Osteoblast (primary cell): ENCODE data around the gene CTNND2. TPM values are rescaled to one million over a fixed set of nuclear protein-coding genes. Genes with fewer than 3 reads are reported as not detected.

Experiments
- DNase-seq: peaks from one replicate; pipeline ENCODE4 v3.0.0; 2011; ENCODE audit warnings: low spot score, mixed read lengths; ENCODE audit not compliant: insufficient read length; ENCODE audit errors: missing footprints
- H2AFZ ChIP-seq: 2 replicates; pipeline ENCODE4 v1.6.0; 2011; ENCODE audit warnings: mild to moderate bottlenecking, low read length
- H3K27ac ChIP-seq: 2 replicates; pipeline ENCODE4 v1.5.1; 2011; ENCODE audit warnings: mild to moderate bottlenecking, low read depth, low read length, moderate library complexity
- H3K27me3 ChIP-seq: 2 replicates; pipeline ENCODE4 v1.6.0; 2012; ENCODE audit warnings: mild to moderate bottlenecking, control low read depth, inconsistent platforms, low read length, moderate library complexity; ENCODE audit not compliant: insufficient read depth
- H3K36me3 ChIP-seq: 2 replicates; pipeline ENCODE4 v1.5.1; 2011; ENCODE audit warnings: mild to moderate bottlenecking, low read length, control low read depth, moderate library complexity; ENCODE audit not compliant: insufficient read depth
- H3K4me1 ChIP-seq: 2 replicates; pipeline ENCODE4 v1.5.1; 2011; ENCODE audit warnings: mild to moderate bottlenecking, low read length, control low read depth, moderate library complexity; ENCODE audit not compliant: insufficient read depth
- H3K4me2 ChIP-seq: 2 replicates; pipeline ENCODE4 v1.6.0; 2011; ENCODE audit warnings: mild to moderate bottlenecking, low read length; ENCODE audit not compliant: insufficient read depth
- H3K4me3 ChIP-seq: fragments of 200-600 bp; sonication (generic); 3 replicates; pipeline ENCODE4 v1.5.1; 2012; ENCODE audit warnings: mild to moderate bottlenecking, low read length, inconsistent platforms; ENCODE audit not compliant: insufficient read depth
- H3K79me2 ChIP-seq: 2 replicates; pipeline ENCODE4 v1.6.0; 2012; ENCODE audit warnings: mild to moderate bottlenecking, low read length, control low read depth, inconsistent platforms; ENCODE audit not compliant: insufficient read depth
- H3K9me3 ChIP-seq: 2 replicates; pipeline ENCODE4 v1.5.1; 2011; ENCODE audit warnings: low read depth, low read length, control low read depth
- H4K20me1 ChIP-seq: 2 replicates; pipeline ENCODE4 v1.6.0; 2012; ENCODE audit warnings: mild to moderate bottlenecking, low read length, control low read depth; ENCODE audit not compliant: insufficient read depth
- total RNA-seq: library from RNA; depleted of rRNA; stranded (reverse); fragments of >200 nt; gene quantifications from 2 replicates; pipeline ENCODE4 v1.2.3, GENCODE V29; 2012
- TF ChIP-seq, protein P1 (sequence below): IDR thresholded peaks from 2 replicates; pipeline ENCODE4 v1.5.1; 2011; ENCODE audit warnings: mild to moderate bottlenecking, low read depth, low read length, moderate library complexity; ENCODE audit errors: extremely low read depth

CTNND2 gene
- total RNA-seq, 1 donor, result not detected

- TF ChIP-seq, protein P1, sequence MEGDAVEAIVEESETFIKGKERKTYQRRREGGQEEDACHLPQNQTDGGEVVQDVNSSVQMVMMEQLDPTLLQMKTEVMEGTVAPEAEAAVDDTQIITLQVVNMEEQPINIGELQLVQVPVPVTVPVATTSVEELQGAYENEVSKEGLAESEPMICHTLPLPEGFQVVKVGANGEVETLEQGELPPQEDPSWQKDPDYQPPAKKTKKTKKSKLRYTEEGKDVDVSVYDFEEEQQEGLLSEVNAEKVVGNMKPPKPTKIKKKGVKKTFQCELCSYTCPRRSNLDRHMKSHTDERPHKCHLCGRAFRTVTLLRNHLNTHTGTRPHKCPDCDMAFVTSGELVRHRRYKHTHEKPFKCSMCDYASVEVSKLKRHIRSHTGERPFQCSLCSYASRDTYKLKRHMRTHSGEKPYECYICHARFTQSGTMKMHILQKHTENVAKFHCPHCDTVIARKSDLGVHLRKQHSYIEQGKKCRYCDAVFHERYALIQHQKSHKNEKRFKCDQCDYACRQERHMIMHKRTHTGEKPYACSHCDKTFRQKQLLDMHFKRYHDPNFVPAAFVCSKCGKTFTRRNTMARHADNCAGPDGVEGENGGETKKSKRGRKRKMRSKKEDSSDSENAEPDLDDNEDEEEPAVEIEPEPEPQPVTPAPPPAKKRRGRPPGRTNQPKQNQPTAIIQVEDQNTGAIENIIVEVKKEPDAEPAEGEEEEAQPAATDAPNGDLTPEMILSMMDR, result no peak
- Histone ChIP-seq H4K20me1 (no peaks in the 10 kb centered on the region), H3K4me2 (no peak overlapping the region), H3K9me3 (peaks cover 3% of the 10 kb centered on the region), H3K36me3 (no peaks in the 10 kb centered on the region), H3K27me3 (no peaks in the 10 kb centered on the region), H3K4me1 (no peaks in the 10 kb centered on the region), H2AFZ (no peak overlapping the region), H3K79me2 (no peaks in the 10 kb centered on the region), H3K4me3 (no peak overlapping the region), H3K27ac (no peak overlapping the region)
- DNase-seq, result no peak
These were observed 399.4 kb downstream of the CTNND2 start for GRCh38 chr5:11504886-11505193.

GRCh38 chr5:11504065-11504885 is 400.0 kb downstream of the CTNND2 start:
- no peaks in the 10 kb centered on the region for H3K79me2 ChIP-seq
- H3K27ac ChIP-seq, result no peak overlapping the region
- H3K4me2 ChIP-seq, result no peak overlapping the region
- H3K4me1 ChIP-seq, result no peaks in the 10 kb centered on the region
- no peaks in the 10 kb centered on the region for H3K27me3 ChIP-seq
- H3K4me3 ChIP-seq, result no peak overlapping the region
- H4K20me1 ChIP-seq, result no peaks in the 10 kb centered on the region
- H2AFZ ChIP-seq, result no peak overlapping the region
- DNase-seq, result no peak
- TF ChIP-seq, protein P1, result no peak
- no peaks in the 10 kb centered on the region for H3K36me3 ChIP-seq
- H3K9me3 ChIP-seq, result peaks cover 3% of the 10 kb centered on the region

DNA sequence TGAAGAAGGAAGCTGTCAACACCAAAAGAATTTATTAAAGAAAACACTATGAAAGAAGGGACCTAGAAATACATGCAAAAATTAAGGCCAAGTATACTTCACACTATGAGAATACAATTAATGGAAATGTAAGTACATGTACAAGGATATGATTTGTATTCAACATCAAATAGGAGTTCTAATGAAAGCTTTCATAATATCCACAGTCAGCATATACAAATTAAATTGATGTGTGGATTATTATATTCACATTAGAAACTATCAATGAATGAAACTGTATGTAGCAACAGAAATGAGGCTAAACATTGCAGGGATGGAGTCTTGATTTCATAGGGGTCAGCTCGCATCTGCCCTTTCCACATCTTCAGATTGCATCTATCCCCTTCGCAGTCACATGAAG is 401.5 kb downstream of the CTNND2 start:
- no peak overlapping the region for H3K4me3 ChIP-seq
- H4K20me1 ChIP-seq, result no peaks in the 10 kb centered on the region
- no peaks in the 10 kb centered on the region for H3K4me1 ChIP-seq
- no peak for DNase-seq
- no peak overlapping the region for H2AFZ ChIP-seq
- H3K27ac ChIP-seq, result no peak overlapping the region
- no peak overlapping the region for H3K4me2 ChIP-seq
- H3K9me3 ChIP-seq, result no peaks in the 10 kb centered on the region
- TF ChIP-seq, protein P1, result no peak
- no peaks in the 10 kb centered on the region for H3K27me3 ChIP-seq
- no peaks in the 10 kb centered on the region for H3K79me2 ChIP-seq
- H3K36me3 ChIP-seq, result no peaks in the 10 kb centered on the region

DNA sequence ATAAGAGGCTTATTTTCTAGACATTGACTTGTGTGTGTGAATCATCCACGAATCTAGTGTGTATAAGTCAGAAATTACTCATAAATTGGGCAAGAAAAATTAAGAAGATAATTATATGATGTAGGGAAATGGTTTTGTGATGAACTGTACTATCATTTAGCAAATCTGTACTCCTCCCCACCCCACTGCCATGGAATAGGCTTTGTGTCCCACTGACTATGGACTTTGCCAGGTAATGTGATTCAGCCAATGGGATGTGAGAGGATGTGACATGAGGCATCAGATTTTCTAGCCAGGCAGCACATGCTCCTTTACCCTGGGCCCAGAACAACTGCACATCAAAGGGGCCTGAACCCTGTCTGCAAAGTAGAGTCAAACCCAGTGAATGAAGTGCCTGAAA is 406.6 kb downstream of the CTNND2 start:
- no peak for DNase-seq
- H3K4me2 ChIP-seq, result no peak overlapping the region
- H2AFZ ChIP-seq, result no peak overlapping the region
- H3K4me1 ChIP-seq, result no peaks in the 10 kb centered on the region
- no peaks in the 10 kb centered on the region for H3K9me3 ChIP-seq
- H3K36me3 ChIP-seq, result no peaks in the 10 kb centered on the region
- H3K79me2 ChIP-seq, result no peaks in the 10 kb centered on the region
- H3K27me3 ChIP-seq, result no peaks in the 10 kb centered on the region
- no peak overlapping the region for H3K27ac ChIP-seq
- TF ChIP-seq, protein P1, result no peak
- H4K20me1 ChIP-seq, result no peaks in the 10 kb centered on the region
- no peak overlapping the region for H3K4me3 ChIP-seq
